DOHH2 (cell line): ENCODE measurements around the gene EEFSEC.

Experiments
- H3F3A ChIP-seq: fragments of 200-600 bp; sonication (generic), shearing (Covaris generic); 2 replicates; pipeline ENCODE4 v1.6.0; 2016; ENCODE audit warnings: antibody characterized with exemption, mild to moderate bottlenecking; ENCODE audit not compliant: control insufficient read depth, insufficient read depth
- H3K27ac ChIP-seq: fragments of 200-600 bp; sonication (generic); 2 replicates; pipeline ENCODE4 v1.5.1; 2014; ENCODE audit warnings: low read depth, mild to moderate bottlenecking, low read length, moderate library complexity
- H3K27me3 ChIP-seq: fragments of 200-600 bp; sonication (generic); 2 replicates; pipeline ENCODE4 v1.6.1; 2014; ENCODE audit warnings: mild to moderate bottlenecking, low read length, mixed read lengths; ENCODE audit not compliant: control insufficient read depth
- H3K36me3 ChIP-seq: fragments of 200-600 bp; sonication (generic); 2 replicates; pipeline ENCODE4 v1.6.1; 2014; ENCODE audit warnings: mild to moderate bottlenecking, low read length, moderate library complexity, mixed read lengths; ENCODE audit not compliant: control insufficient read depth
- H3K4me1 ChIP-seq: fragments of 200-600 bp; sonication (generic); 2 replicates; pipeline ENCODE4 v1.6.1; 2014; ENCODE audit warnings: mild to moderate bottlenecking, low read length, mixed read lengths; ENCODE audit not compliant: control insufficient read depth
- H3K4me2 ChIP-seq: fragments of 200-600 bp; sonication (generic); 2 replicates; pipeline ENCODE4 v1.6.0; 2014; ENCODE audit warnings: mild to moderate bottlenecking, low read length, moderate library complexity
- H3K4me3 ChIP-seq: fragments of 200-600 bp; sonication (generic); 2 replicates; pipeline ENCODE4 v1.5.1; 2014; ENCODE audit warnings: mild to moderate bottlenecking, low read length, mixed read lengths
- H3K79me2 ChIP-seq: fragments of 200-600 bp; sonication (generic); 2 replicates; pipeline ENCODE4 v1.6.1; 2014; ENCODE audit warnings: mild to moderate bottlenecking, low read length, mixed read lengths; ENCODE audit not compliant: control insufficient read depth
- H3K9me2 ChIP-seq: fragments of 200-600 bp; sonication (generic); replicated peaks from 2 replicates; pipeline ENCODE4 v1.6.1; 2014; ENCODE audit warnings: mild to moderate bottlenecking, low read length, mixed read lengths; ENCODE audit not compliant: control insufficient read depth
- H3K9me3 ChIP-seq: fragments of 200-600 bp; sonication (generic); 2 replicates; pipeline ENCODE4 v1.6.1; 2014; ENCODE audit warnings: antibody characterized with exemption, low read length, mixed read lengths; ENCODE audit not compliant: control insufficient read depth, insufficient read depth
- H4K20me1 ChIP-seq: fragments of 200-600 bp; sonication (generic); 2 replicates; pipeline ENCODE4 v1.6.0; 2014; ENCODE audit warnings: low read depth, mild to moderate bottlenecking, antibody characterized with exemption, low read length, moderate library complexity; ENCODE audit not compliant: control insufficient read depth, insufficient read depth
- EZH2phosphoT487 ChIP-seq: fragments of 200-600 bp; sonication (generic); IDR thresholded peaks from 2 replicates; pipeline ENCODE4 v1.6.1; 2017; ENCODE audit warnings: borderline replicate concordance, mild to moderate bottlenecking, antibody characterized with exemption, low read length, moderate library complexity, mixed read lengths
- TF ChIP-seq, protein P1 (sequence below): fragments of 200-600 bp; sonication (generic); IDR thresholded peaks from one replicate; pipeline ENCODE4 v1.5.1; 2014; ENCODE audit warnings: antibody characterized with exemption, mild to moderate bottlenecking, low read depth, low read length; ENCODE audit not compliant: poor library complexity, severe bottlenecking

EEFSEC gene

DNA sequence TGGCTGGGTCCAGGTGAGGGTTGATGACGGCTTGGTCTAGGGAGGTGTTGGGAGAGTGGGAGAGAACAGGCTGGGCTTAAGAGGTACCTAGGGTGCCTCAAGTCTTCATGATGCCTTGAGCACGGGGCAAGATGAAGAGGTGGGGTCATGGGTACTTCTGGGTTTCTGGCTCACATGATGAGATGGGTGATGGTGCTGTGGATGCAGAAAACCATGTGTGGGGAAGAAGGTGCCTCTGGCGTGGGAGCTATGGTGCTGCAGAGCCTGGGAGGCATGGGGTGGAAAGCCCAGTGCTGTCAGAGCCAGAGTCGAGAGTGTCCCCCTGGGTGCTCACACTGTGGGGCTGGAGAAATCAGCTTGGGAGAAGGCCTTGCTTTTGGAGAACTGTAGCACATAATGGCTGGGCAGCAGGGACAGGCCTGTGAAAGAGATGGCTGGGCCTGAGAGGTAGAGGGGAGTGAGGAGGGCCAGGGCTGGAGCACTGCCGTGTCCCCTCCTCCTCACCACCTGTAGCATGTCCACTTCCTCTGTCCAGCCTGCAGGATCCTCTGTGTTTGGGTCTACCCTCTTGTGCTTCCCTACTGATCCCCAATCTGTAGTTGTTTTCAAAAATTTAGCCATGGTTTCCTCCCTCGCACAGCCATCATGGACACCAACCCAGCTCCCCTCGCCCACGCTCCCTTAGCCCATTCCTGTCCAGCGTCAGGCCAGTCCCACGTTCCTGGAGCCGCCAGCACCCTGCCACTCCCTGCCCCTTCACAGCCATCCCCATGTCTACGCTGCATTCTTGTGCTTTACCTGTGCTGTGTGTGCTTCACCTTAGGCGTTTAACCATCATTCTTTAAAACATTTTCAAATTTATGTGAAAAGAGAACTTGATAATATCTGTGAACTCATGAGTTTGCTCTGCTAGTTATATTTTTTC is 132.0 kb downstream of the EEFSEC start:
- Histone ChIP-seq H3K4me2 (no peak overlapping the region), H3K4me1 (no peaks in the 10 kb centered on the region), H4K20me1 (no peaks in the 10 kb centered on the region), H3K27ac (no peak overlapping the region), H3K79me2 (no peaks in the 10 kb centered on the region), H3K9me2 (no peaks in the 10 kb centered on the region), H3F3A (no peaks in the 10 kb centered on the region), H3K36me3 (0 out of 2 replicates have a peak, but pooled peaks cover 3% of the 10 kb centered on the region), H3K4me3 (no peak overlapping the region), H3K9me3 (no peaks in the 10 kb centered on the region), H3K27me3 (no peaks in the 10 kb centered on the region)
- TF ChIP-seq, protein P1, sequence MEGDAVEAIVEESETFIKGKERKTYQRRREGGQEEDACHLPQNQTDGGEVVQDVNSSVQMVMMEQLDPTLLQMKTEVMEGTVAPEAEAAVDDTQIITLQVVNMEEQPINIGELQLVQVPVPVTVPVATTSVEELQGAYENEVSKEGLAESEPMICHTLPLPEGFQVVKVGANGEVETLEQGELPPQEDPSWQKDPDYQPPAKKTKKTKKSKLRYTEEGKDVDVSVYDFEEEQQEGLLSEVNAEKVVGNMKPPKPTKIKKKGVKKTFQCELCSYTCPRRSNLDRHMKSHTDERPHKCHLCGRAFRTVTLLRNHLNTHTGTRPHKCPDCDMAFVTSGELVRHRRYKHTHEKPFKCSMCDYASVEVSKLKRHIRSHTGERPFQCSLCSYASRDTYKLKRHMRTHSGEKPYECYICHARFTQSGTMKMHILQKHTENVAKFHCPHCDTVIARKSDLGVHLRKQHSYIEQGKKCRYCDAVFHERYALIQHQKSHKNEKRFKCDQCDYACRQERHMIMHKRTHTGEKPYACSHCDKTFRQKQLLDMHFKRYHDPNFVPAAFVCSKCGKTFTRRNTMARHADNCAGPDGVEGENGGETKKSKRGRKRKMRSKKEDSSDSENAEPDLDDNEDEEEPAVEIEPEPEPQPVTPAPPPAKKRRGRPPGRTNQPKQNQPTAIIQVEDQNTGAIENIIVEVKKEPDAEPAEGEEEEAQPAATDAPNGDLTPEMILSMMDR = no peak
- no peak for TF ChIP-seq EZH2phosphoT487

DNA sequence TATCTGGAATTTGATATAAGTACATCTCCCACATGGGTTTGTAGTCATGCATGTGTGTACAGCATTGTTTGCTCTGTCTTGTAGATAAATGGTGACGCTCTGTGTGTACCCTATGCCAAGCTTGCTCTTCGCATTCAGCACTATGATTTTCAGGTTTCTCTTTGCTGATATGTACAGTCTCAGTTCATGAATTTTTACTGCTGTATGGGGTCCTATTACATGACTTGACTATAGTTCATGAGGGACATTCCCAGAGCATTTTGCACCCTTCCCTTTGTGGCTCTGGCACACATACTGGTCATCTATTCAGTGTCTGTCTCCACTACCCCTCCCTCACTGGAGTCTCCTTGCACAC is 132.7 kb downstream of the EEFSEC start:
- Histone ChIP-seq H3K4me3 (no peak overlapping the region), H4K20me1 (no peaks in the 10 kb centered on the region), H3K27me3 (no peaks in the 10 kb centered on the region), H3K27ac (no peak overlapping the region), H3K79me2 (no peaks in the 10 kb centered on the region), H3K4me2 (no peak overlapping the region), H3F3A (no peaks in the 10 kb centered on the region), H3K36me3 (0 out of 2 replicates have a peak, but pooled peaks cover 3% of the 10 kb centered on the region), H3K4me1 (no peaks in the 10 kb centered on the region), H3K9me2 (no peaks in the 10 kb centered on the region), H3K9me3 (no peaks in the 10 kb centered on the region)
- no peak for TF ChIP-seq EZH2phosphoT487
- TF ChIP-seq, protein P1 = no peak

- no peaks in the 10 kb centered on the region for H3K79me2 ChIP-seq
- TF ChIP-seq EZH2phosphoT487 = no peak
- TF ChIP-seq, protein P1 = no peak
- H3F3A ChIP-seq = no peaks in the 10 kb centered on the region
- H4K20me1 ChIP-seq = no peaks in the 10 kb centered on the region
- H3K4me1 ChIP-seq = no peaks in the 10 kb centered on the region
- H3K36me3 ChIP-seq = 0 out of 2 replicates have a peak, but pooled peaks cover 3% of the 10 kb centered on the region
- no peaks in the 10 kb centered on the region for H3K27me3 ChIP-seq
- no peak overlapping the region for H3K4me3 ChIP-seq
- H3K9me2 ChIP-seq = no peaks in the 10 kb centered on the region
- no peak overlapping the region for H3K4me2 ChIP-seq
- H3K9me3 ChIP-seq = no peaks in the 10 kb centered on the region
- H3K27ac ChIP-seq = no peak overlapping the region
Measured at GRCh38 chr3:128286691-128287090, 133.4 kb downstream of the EEFSEC start.
